Measurements from ENCODE around the gene TMEM154. TPM values are rescaled to one million over a fixed set of nuclear protein-coding genes. Genes with fewer than 3 reads are reported as not detected.

The TMEM154 gene
- polyA plus RNA-seq, 1 of the 3 experiments (the other 2 are of a cell fraction) = 0.58 TPM

GRCh38 chr4:152588869-152589268 is 90.9 kb downstream of the TMEM154 start:
- Histone ChIP-seq H3K9me3 (no peaks in the 10 kb centered on the region), H4K20me1 (ENCODE audit: insufficient read depth) (no peaks in the 10 kb centered on the region), H3K9ac (no peak overlapping the region), H3K4me3 (ENCODE audit: low read depth in 2 of 2, low read length in 1 of 2) (no peak overlapping the region), H3K36me3 (replicated peaks in 1 of 2; ENCODE audit: control insufficient read depth in 1 of 2, insufficient read depth in 2 of 2, low read length in 1 of 2) (no peaks in the 10 kb centered on the region), H3K4me2 (no peak overlapping the region), H3K27ac (ENCODE audit: low read depth in 2 of 2, low read length in 1 of 2) (no peak overlapping the region), H3K4me1 (ENCODE audit: control insufficient read depth in 1 of 2, insufficient read depth in 2 of 2, low read depth in 1 of 2, low read length in 1 of 2) (peaks cover 6 to 20% of the 10 kb centered on the region in 2 experiments; a peak in 3 of 4 replicates), H3K27me3 (ENCODE audit: insufficient read depth) (no peaks in the 10 kb centered on the region), H3K79me2 (ENCODE audit: insufficient read depth) (no peaks in the 10 kb centered on the region), H3K9me2 (no peaks in the 10 kb centered on the region), H2AFZ (ENCODE audit: low read depth) (no peak overlapping the region; the same call in 1 of the 2 replicates), H3F3A (replicated peaks; ENCODE audit: insufficient read depth) (peaks cover 2% of the 10 kb centered on the region)
- 84% methylated on average over 4 of the region's 4 CpGs for WGBS (ENCODE audit: low lambda C conversion rate)
- ChIA-PET CTCF (interaction anchor here (0.7 to 3.2 kb wide), 4 partner anchors 10 to 88 kb away, joined by 3 to 9 read pairs (median 6); no protein-coding TSS in a partner anchor), POLR2A (no interaction called here)
- TF ChIP-seq JUND (IDR thresholded peaks at IDR 0.05) (no peak), PBX3 (IDR thresholded peaks at IDR 0.05) (no peak), IRF3 (IDR thresholded peaks at IDR 0.05; ENCODE audit: low read depth, low read length) (no peak), USF2 (IDR thresholded peaks at IDR 0.05; ENCODE audit: borderline replicate concordance, low read depth, low read length) (no peak), FOXM1 (IDR thresholded peaks at IDR 0.05; ENCODE audit: low read depth) (no peak), FOXJ3 (CRISPR knock-in tag; IDR thresholded peaks at IDR 0.05) (no peak)
- no peak for DNase-seq

- no peaks in the 10 kb centered on the region for H3K79me2 ChIP-seq (ENCODE audit: insufficient read depth)
- 60% methylated on average over 3 of the region's 3 CpGs for WGBS (ENCODE audit: low lambda C conversion rate)
- no peak overlapping the region for H3K27ac ChIP-seq (ENCODE audit: low read depth in 2 of 2, low read length in 1 of 2)
- no peaks in the 10 kb centered on the region for H3K27me3 ChIP-seq (ENCODE audit: insufficient read depth)
- no peaks in the 10 kb centered on the region for H4K20me1 ChIP-seq (ENCODE audit: insufficient read depth)
- H3K9me2 ChIP-seq = no peaks in the 10 kb centered on the region
- no peaks in the 10 kb centered on the region for H3K36me3 ChIP-seq (replicated peaks in 1 of 2; ENCODE audit: control insufficient read depth in 1 of 2, insufficient read depth in 2 of 2, low read length in 1 of 2)
- no peak overlapping the region for H3K9ac ChIP-seq
- TF ChIP-seq NRF1 (IDR thresholded peaks at IDR 0.05; ENCODE audit: low read depth, low read length) = no peak
- no peak for TF ChIP-seq SMC3 (IDR thresholded peaks at IDR 0.05; ENCODE audit: low read depth, low read length)
- no peak for TF ChIP-seq NFIC (IDR thresholded peaks at IDR 0.05; ENCODE audit: borderline replicate concordance)
- TF ChIP-seq MEF2A (IDR thresholded peaks at IDR 0.05; ENCODE audit: borderline replicate concordance, low read depth) = no peak
- peaks cover 2% of the 10 kb centered on the region for H3F3A ChIP-seq (replicated peaks; ENCODE audit: insufficient read depth)
- H3K4me1 ChIP-seq (ENCODE audit: control insufficient read depth in 1 of 2, insufficient read depth in 2 of 2, low read depth in 1 of 2, low read length in 1 of 2) = peaks cover 6 to 20% of the 10 kb centered on the region in 2 experiments; a peak in 3 of 4 replicates
- CTCF ChIA-PET = no interaction called here
- H2AFZ ChIP-seq (ENCODE audit: low read depth) = no peak overlapping the region
- no peaks in the 10 kb centered on the region for H3K9me3 ChIP-seq
- no peak overlapping the region for H3K4me2 ChIP-seq
- H3K4me3 ChIP-seq (ENCODE audit: low read depth in 2 of 2, low read length in 1 of 2) = no peak overlapping the region
- no peak for DNase-seq
- POLR2A ChIA-PET = no interaction called here
Observed at GRCh38 chr4:152587127-152587526, 92.7 kb downstream of the TMEM154 start.
